Mucosa of rectum (tissue), 2 donors: ENCODE measurements around the gene HNF4A.

Experiments
- H3K27ac ChIP-seq, 2 donors: one replicate each; pipeline ENCODE4 v1.7.0; 2013; ENCODE audit warnings: inconsistent platforms in 2 of 2, low read depth in 2 of 2, low read length in 2 of 2
- H3K27me3 ChIP-seq, 2 donors: one replicate each; pipeline ENCODE4 v1.7.0; 2013; ENCODE audit warnings: low read length in 2 of 2; ENCODE audit not compliant: control insufficient read depth in 2 of 2, insufficient read depth in 2 of 2
- H3K36me3 ChIP-seq, 2 donors: one replicate each; pipeline ENCODE4 v1.7.0; 2013; ENCODE audit warnings: low read length in 2 of 2; ENCODE audit not compliant: control insufficient read depth in 2 of 2, insufficient read depth in 2 of 2
- H3K4me1 ChIP-seq, 2 donors: one replicate each; pipeline ENCODE4 v1.7.0; 2013; ENCODE audit warnings: low read length in 2 of 2, mild to moderate bottlenecking in 1 of 2; ENCODE audit not compliant: control insufficient read depth in 2 of 2, insufficient read depth in 2 of 2
- H3K4me3 ChIP-seq, 2 donors: one replicate each; pipeline ENCODE4 v1.7.0; 2013; ENCODE audit warnings: low read length in 2 of 2
- H3K9ac ChIP-seq, 2 donors: one replicate each; pipeline ENCODE4 v1.7.0; 2013; ENCODE audit warnings: low read length in 2 of 2, low read depth in 1 of 2, mild to moderate bottlenecking in 1 of 2
- H3K9me3 ChIP-seq, 2 donors: one replicate each; pipeline ENCODE4 v1.7.0; 2013; ENCODE audit warnings: low read length in 2 of 2; ENCODE audit not compliant: control insufficient read depth in 2 of 2
- donor health status: healthy.
- donor health status: Normal muscosa, but diverticular disease.

The HNF4A gene

GRCh38 chr20:44403194-44404112 is 48.0 kb downstream of the HNF4A start:
- Histone ChIP-seq H3K27ac (peak overlapping the region; percentile 93 to 96), H3K9me3 (no peaks in the 10 kb centered on the region), H3K9ac (peak overlapping the region; percentile 85 to 97), H3K4me3 (peak overlapping the region; percentile 75 to 85), H3K27me3 (no peaks in the 10 kb centered on the region), H3K4me1 (peaks cover 47 to 90% of the 10 kb centered on the region in 2 donors), H3K36me3 (peaks cover 10 to 20% of the 10 kb centered on the region in 2 donors)

GRCh38 chr20:44404204-44405181 is 49.0 kb downstream of the HNF4A start:
- H3K4me1 ChIP-seq: peaks cover 55 to 88% of the 10 kb centered on the region in 2 donors
- H3K4me3 ChIP-seq: peak overlapping the region in 1 of 2 donors; percentile 75
- H3K27ac ChIP-seq: peak overlapping the region; percentile 93 to 96
- H3K27me3 ChIP-seq: no peaks in the 10 kb centered on the region
- peaks cover 17 to 30% of the 10 kb centered on the region in 2 donors for H3K36me3 ChIP-seq
- peak overlapping the region; percentile 52 to 97 for H3K9ac ChIP-seq
- H3K9me3 ChIP-seq: no peaks in the 10 kb centered on the region

GRCh38 chr20:44405257-44405656 is 49.8 kb downstream of the HNF4A start:
- Histone ChIP-seq H3K4me1 (peaks cover 50 to 85% of the 10 kb centered on the region in 2 donors), H3K27me3 (no peaks in the 10 kb centered on the region), H3K27ac (peak overlapping the region; percentile 96 to 98)

GRCh38 chr20:44405785-44406571 is 50.5 kb downstream of the HNF4A start:
- no peaks in the 10 kb centered on the region for H3K27me3 ChIP-seq
- peaks cover 28 to 37% of the 10 kb centered on the region in 2 donors for H3K36me3 ChIP-seq
- H3K4me3 ChIP-seq: no peak overlapping the region
- peak overlapping the region; percentile 96 to 98 for H3K27ac ChIP-seq
- peak overlapping the region; percentile 81 to 83 for H3K9ac ChIP-seq
- H3K4me1 ChIP-seq: peaks cover 51 to 85% of the 10 kb centered on the region in 2 donors
- no peaks in the 10 kb centered on the region for H3K9me3 ChIP-seq

More at GRCh38 chr20:44405257-44405656, 49.8 kb downstream of the HNF4A start:
- no peak overlapping the region for H3K4me3 ChIP-seq
- no peaks in the 10 kb centered on the region for H3K9me3 ChIP-seq
- peak overlapping the region in 1 of 2 donors; percentile 97 for H3K9ac ChIP-seq
- H3K36me3 ChIP-seq: peaks cover 23 to 33% of the 10 kb centered on the region in 2 donors

- Histone ChIP-seq H3K4me1 (peaks cover 52 to 82% of the 10 kb centered on the region in 2 donors), H3K4me3 (peak overlapping the region; percentile 45 to 57), H3K27me3 (no peaks in the 10 kb centered on the region), H3K27ac (peak overlapping the region; percentile 96 to 98), H3K9ac (peak overlapping the region; percentile 81 to 83), H3K9me3 (no peaks in the 10 kb centered on the region), H3K36me3 (peaks cover 28 to 37% of the 10 kb centered on the region in 2 donors)
Measured at GRCh38 chr20:44406572-44407137, 51.2 kb downstream of the HNF4A start.

DNA sequence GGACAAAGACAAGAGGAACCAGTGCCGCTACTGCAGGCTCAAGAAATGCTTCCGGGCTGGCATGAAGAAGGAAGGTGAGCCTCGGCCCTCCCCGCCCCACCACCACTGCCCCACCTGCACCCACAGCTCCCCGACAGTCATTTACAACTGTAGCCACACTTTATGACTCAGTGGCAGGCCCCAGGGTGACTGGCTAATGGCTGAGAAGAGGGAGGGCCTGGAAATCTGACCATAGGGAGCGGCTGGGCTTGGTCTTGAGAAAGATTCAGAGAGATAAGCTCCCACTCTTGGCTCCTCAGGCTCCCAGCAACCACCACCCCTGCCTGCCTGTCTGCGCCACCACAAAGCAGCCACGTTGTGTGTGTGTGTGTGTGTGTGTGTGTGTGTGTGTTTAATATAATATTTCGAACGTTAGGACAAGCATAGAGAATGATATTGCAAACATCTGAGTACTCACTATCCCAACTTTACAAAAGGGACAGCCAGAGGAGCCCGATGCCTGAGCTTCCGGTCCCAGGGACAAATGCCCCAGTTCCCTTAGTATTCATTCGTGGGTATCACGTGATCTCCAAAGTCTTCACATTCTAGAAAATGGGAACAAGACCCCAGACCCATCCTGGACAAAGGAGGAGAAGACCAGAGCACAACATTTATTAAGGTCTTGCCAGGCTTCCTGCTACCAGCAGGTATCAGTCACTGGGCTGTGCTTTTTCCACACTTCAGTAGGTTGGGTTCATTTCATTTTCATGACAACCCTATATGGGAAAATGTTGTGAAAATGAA is 52.1 kb downstream of the HNF4A start:
- H3K27me3 ChIP-seq: no peaks in the 10 kb centered on the region
- H3K9ac ChIP-seq: peak overlapping the region; percentile 81 to 83
- H3K36me3 ChIP-seq: peaks cover 35 to 38% of the 10 kb centered on the region in 2 donors
- peak overlapping the region; percentile 45 to 57 for H3K4me3 ChIP-seq
- peaks cover 52 to 77% of the 10 kb centered on the region in 2 donors for H3K4me1 ChIP-seq
- no peaks in the 10 kb centered on the region for H3K9me3 ChIP-seq
- H3K27ac ChIP-seq: peak overlapping the region; percentile 96 to 98

- no peak overlapping the region for H3K4me3 ChIP-seq
- no peaks in the 10 kb centered on the region for H3K9me3 ChIP-seq
- peak overlapping the region; percentile 96 to 98 for H3K27ac ChIP-seq
- peaks cover 47 to 50% of the 10 kb centered on the region in 2 donors for H3K36me3 ChIP-seq
- H3K4me1 ChIP-seq: peaks cover 41 to 61% of the 10 kb centered on the region in 2 donors
- peak overlapping the region in 1 of 2 donors; percentile 71 for H3K9ac ChIP-seq
- H3K27me3 ChIP-seq: no peaks in the 10 kb centered on the region
Measured at GRCh38 chr20:44409132-44409600, 53.7 kb downstream of the HNF4A start.

GRCh38 chr20:44410583-44411019 is 55.1 kb downstream of the HNF4A start:
- H3K4me1 ChIP-seq: peaks cover 36 to 48% of the 10 kb centered on the region in 2 donors
- H3K27ac ChIP-seq: peak overlapping the region; percentile 61 to 71
- peak overlapping the region in 1 of 2 donors; percentile 59 for H3K9ac ChIP-seq
- H3K4me3 ChIP-seq: no peak overlapping the region
- H3K9me3 ChIP-seq: no peaks in the 10 kb centered on the region
- peaks cover 59 to 62% of the 10 kb centered on the region in 2 donors for H3K36me3 ChIP-seq
- no peaks in the 10 kb centered on the region for H3K27me3 ChIP-seq
